Left hindlimb (tissue), 1 donor: Measurements from ENCODE around the gene FGF9.

Source experiments
- DNase-seq: peaks from one replicate; pipeline ENCODE4 v3.0.0-alpha.2; 2018

Gene FGF9

GRCh38 chr13:21719463-21719862 is 48.6 kb downstream of the FGF9 start:
- no peak for DNase-seq

GRCh38 chr13:21723807-21724505 is 53.1 kb downstream of the FGF9 start:
- no peak for DNase-seq

- DNase-seq, result no peak
Measured at GRCh38 chr13:21730186-21730880, 59.5 kb downstream of the FGF9 start.

GRCh38 chr13:21733475-21734263 is 62.8 kb downstream of the FGF9 start:
- no peak for DNase-seq

- no peak for DNase-seq
Measured at GRCh38 chr13:21734961-21735360, 64.1 kb downstream of the FGF9 start.

- no peak for DNase-seq
Measured at GRCh38 chr13:21735701-21736401, 65.0 kb downstream of the FGF9 start.

GRCh38 chr13:21736926-21737325 is 66.1 kb downstream of the FGF9 start:
- no peak for DNase-seq

GRCh38 chr13:21738630-21739029 is 67.8 kb downstream of the FGF9 start:
- peak; percentile 54 for DNase-seq

- no peak for DNase-seq
Measured at GRCh38 chr13:21739771-21740170, 68.9 kb downstream of the FGF9 start.

GRCh38 chr13:21741396-21741979 is 70.6 kb downstream of the FGF9 start:
- no peak for DNase-seq

GRCh38 chr13:21742096-21742495 is 71.2 kb downstream of the FGF9 start:
- no peak for DNase-seq

GRCh38 chr13:21744149-21744548 is 73.3 kb downstream of the FGF9 start:
- DNase-seq, result no peak

GRCh38 chr13:21745307-21745706 is 74.4 kb downstream of the FGF9 start:
- no peak for DNase-seq

GRCh38 chr13:21747456-21747855 is 76.6 kb downstream of the FGF9 start:
- DNase-seq, result no peak

GRCh38 chr13:21748166-21748565 is 77.3 kb downstream of the FGF9 start:
- no peak for DNase-seq

- no peak for DNase-seq
Measured at GRCh38 chr13:21749410-21749809, 78.5 kb downstream of the FGF9 start.

GRCh38 chr13:21752501-21752900 is 81.6 kb downstream of the FGF9 start:
- DNase-seq, result no peak

GRCh38 chr13:21753117-21753729 is 82.3 kb downstream of the FGF9 start:
- no peak for DNase-seq
